ENCODE measurements around the gene PML.

GRCh38 chr15:74042603-74043424, 48.3 kb downstream of the PML start:
- TF ChIP-seq CTCF (conservative IDR thresholded peaks at IDR 0.05; ENCODE audit: low read depth, low read length): no peak
- TF ChIP-seq RAD21 (IDR thresholded peaks at IDR 0.05; ENCODE audit: low read length): no peak
- TF ChIP-seq CEBPB (IDR thresholded peaks at IDR 0.05; ENCODE audit: low read depth, low read length): no peak
- TF ChIP-seq POLR2A (IDR thresholded peaks at IDR 0.05; ENCODE audit: low read depth, low read length): no peak
- TF ChIP-seq SMC3 (IDR thresholded peaks at IDR 0.05; ENCODE audit: low read depth, low read length): no peak
- TF ChIP-seq MXI1 (IDR thresholded peaks at IDR 0.05; ENCODE audit: borderline replicate concordance, low read depth, low read length): no peak
- TF ChIP-seq NFE2L2 (IDR thresholded peaks at IDR 0.05; ENCODE audit: low read depth, low read length): no peak
- TF ChIP-seq USF2 (IDR thresholded peaks at IDR 0.05; ENCODE audit: low read depth, low read length): no peak
- no peak for TF ChIP-seq CHD1 (IDR thresholded peaks at IDR 0.05; ENCODE audit: low read depth, low read length)
- no peak for TF ChIP-seq MAFK (IDR thresholded peaks at IDR 0.05; ENCODE audit: low read depth, low read length)

Measured in IMR-90 (cell line).